Astrocyte (in vitro differentiated cells and primary cell): ENCODE measurements around the gene SLFN12. TPM values are rescaled to one million over a fixed set of nuclear protein-coding genes. Genes with fewer than 3 reads are reported as not detected.

Experiments used
- DNase-seq: peaks from one replicate; pipeline ENCODE4 v3.0.0-alpha.2; 2010; ENCODE audit warnings: low read depth
- FAIRE-seq: peaks from 2 replicates; lab custom pipeline; 2011; peaks lifted over from hg19 to GRCh38; lab: Jason Lieb, UNC
- H2AFZ ChIP-seq: 2 replicates; pipeline ENCODE4 v1.6.0; 2012; ENCODE audit warnings: low read depth, low read length, inconsistent platforms
- H3K27ac ChIP-seq: 2 replicates; pipeline ENCODE4 v1.5.1; 2011; ENCODE audit warnings: low read depth, low read length, inconsistent platforms
- H3K27me3 ChIP-seq: 2 replicates; pipeline ENCODE4 v1.6.0; 2011; ENCODE audit warnings: low read length, inconsistent platforms; ENCODE audit not compliant: insufficient read depth
- H3K36me3 ChIP-seq: 2 replicates; pipeline ENCODE4 v1.5.1; 2011; ENCODE audit warnings: low read length, inconsistent platforms; ENCODE audit not compliant: insufficient read depth
- H3K4me1 ChIP-seq: 2 replicates; pipeline ENCODE4 v1.5.1; 2011; ENCODE audit warnings: low read length, inconsistent platforms; ENCODE audit not compliant: insufficient read depth
- H3K4me2 ChIP-seq: 2 replicates; pipeline ENCODE4 v1.6.0; 2012; ENCODE audit warnings: low read length, inconsistent platforms
- H3K4me3 ChIP-seq: 2 replicates; pipeline ENCODE4 v1.5.1; 2011; ENCODE audit warnings: low read depth, mild to moderate bottlenecking, low read length, inconsistent platforms; ENCODE audit not compliant: insufficient read depth
- H3K79me2 ChIP-seq: 2 replicates; pipeline ENCODE4 v1.6.0; 2012; ENCODE audit warnings: mild to moderate bottlenecking, low read length, inconsistent platforms; ENCODE audit not compliant: insufficient read depth
- H3K9ac ChIP-seq: 2 replicates; pipeline ENCODE4 v1.6.0; 2012; ENCODE audit warnings: mild to moderate bottlenecking, low read length, inconsistent platforms
- H3K9me3 ChIP-seq: 2 replicates; pipeline ENCODE4 v1.5.1; 2012; ENCODE audit warnings: low read depth, mild to moderate bottlenecking, low read length, inconsistent platforms; ENCODE audit not compliant: insufficient read depth
- H4K20me1 ChIP-seq: 2 replicates; pipeline ENCODE4 v1.6.0; 2012; ENCODE audit warnings: low read length, inconsistent platforms; ENCODE audit not compliant: insufficient read depth
- H3K27ac Mint-ChIP-seq: one replicate; pipeline ENCODE4 v1.8.0; 2021; ENCODE audit warnings: mild to moderate bottlenecking, mixed read lengths; ENCODE audit not compliant: unreplicated experiment
- H3K27me3 Mint-ChIP-seq: one replicate; pipeline ENCODE4 v1.8.0; 2021; ENCODE audit warnings: low read depth, mixed read lengths; ENCODE audit not compliant: unreplicated experiment
- H3K36me3 Mint-ChIP-seq: one replicate; pipeline ENCODE4 v1.8.0; 2021; ENCODE audit warnings: low read depth, mixed read lengths; ENCODE audit not compliant: unreplicated experiment
- H3K4me1 Mint-ChIP-seq: one replicate; pipeline ENCODE4 v1.8.0; 2021; ENCODE audit warnings: low read depth, mixed read lengths; ENCODE audit not compliant: unreplicated experiment
- H3K4me3 Mint-ChIP-seq: one replicate; pipeline ENCODE4 v1.8.0; 2021; ENCODE audit warnings: mild to moderate bottlenecking, moderate library complexity, mixed read lengths; ENCODE audit not compliant: unreplicated experiment
- H3K9me3 Mint-ChIP-seq: one replicate; pipeline ENCODE4 v1.8.0; 2021; ENCODE audit warnings: mild to moderate bottlenecking, mixed read lengths; ENCODE audit not compliant: unreplicated experiment
- CTCF ChIP-seq: IDR thresholded peaks from 2 replicates; pipeline ENCODE4 v1.5.1; 2011; ENCODE audit warnings: low read depth, mild to moderate bottlenecking, inconsistent platforms, low read length, moderate library complexity; ENCODE audit not compliant: insufficient read depth
- EZH2 ChIP-seq: IDR thresholded peaks from 2 replicates; pipeline ENCODE4 v1.6.1; 2012; ENCODE audit warnings: mild to moderate bottlenecking, low read length, inconsistent platforms; ENCODE audit not compliant: insufficient read depth
- total RNA-seq: library from RNA; stranded (reverse); gene quantifications from 2 replicates; pipeline ENCODE4 v1.2.1, GENCODE V29; 2021

The SLFN12 gene
- total RNA-seq, 1 donor from 2014 or later: 52.5 TPM

DNA sequence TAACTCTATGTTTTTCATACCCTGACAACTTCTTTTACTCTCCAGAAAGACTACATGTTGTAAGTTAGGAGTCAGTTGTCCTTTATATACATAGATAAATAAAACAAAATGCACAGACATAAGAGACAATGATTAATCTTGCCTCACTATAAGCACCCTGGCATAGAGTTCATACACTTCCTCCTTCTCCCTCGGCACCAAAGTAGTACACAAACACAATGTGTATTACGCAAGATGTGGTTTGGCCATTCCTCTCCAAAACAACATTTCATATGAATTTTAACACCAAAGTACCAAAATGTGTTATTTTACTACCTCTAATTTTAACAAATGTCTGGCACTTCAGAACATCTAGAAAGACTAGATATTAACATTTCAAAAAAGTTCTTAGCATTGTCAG, 41.6 kb downstream of the SLFN12 start:
- Histone ChIP-seq H3K4me2 (no peak overlapping the region), H4K20me1 (no peaks in the 10 kb centered on the region), H2AFZ (no peak overlapping the region), H3K36me3 (no peaks in the 10 kb centered on the region), H3K27me3 (no peaks in the 10 kb centered on the region), H3K9ac (no peak overlapping the region), H3K9me3 (no peaks in the 10 kb centered on the region), H3K79me2 (no peaks in the 10 kb centered on the region), H3K4me1 (no peaks in the 10 kb centered on the region), H3K27ac (no peak overlapping the region), H3K4me3 (no peak overlapping the region)
- H3K36me3 Mint-ChIP-seq: peaks cover 5% of the 10 kb centered on the region
- DNase-seq: no peak
- no peak for FAIRE-seq
- TF ChIP-seq EZH2 (no peak), CTCF (no peak)
- peaks cover 8% of the 10 kb centered on the region for H3K9me3 Mint-ChIP-seq
- H3K27me3 Mint-ChIP-seq: peaks cover 5% of the 10 kb centered on the region
- no peaks in the 10 kb centered on the region for H3K4me1 Mint-ChIP-seq
- H3K4me3 Mint-ChIP-seq: no peak overlapping the region
- no peak overlapping the region for H3K27ac Mint-ChIP-seq

GRCh38 chr17:35390156-35390555, 42.1 kb downstream of the SLFN12 start:
- H3K9me3 ChIP-seq: no peaks in the 10 kb centered on the region
- FAIRE-seq (no peak), DNase-seq (no peak)
- peaks cover 8% of the 10 kb centered on the region for H3K9me3 Mint-ChIP-seq
- H2AFZ ChIP-seq: no peak overlapping the region
- no peaks in the 10 kb centered on the region for H3K4me1 ChIP-seq
- H3K27ac Mint-ChIP-seq: no peak overlapping the region
- H3K27me3 ChIP-seq: no peaks in the 10 kb centered on the region
- H3K36me3 ChIP-seq: no peaks in the 10 kb centered on the region
- H3K79me2 ChIP-seq: no peaks in the 10 kb centered on the region
- H3K27me3 Mint-ChIP-seq: peaks cover 5% of the 10 kb centered on the region
- no peak overlapping the region for H3K9ac ChIP-seq
- H4K20me1 ChIP-seq: no peaks in the 10 kb centered on the region
- H3K4me1 Mint-ChIP-seq: no peaks in the 10 kb centered on the region
- TF ChIP-seq CTCF (no peak), EZH2 (no peak)
- no peak overlapping the region for H3K4me3 ChIP-seq
- peaks cover 4% of the 10 kb centered on the region for H3K36me3 Mint-ChIP-seq
- H3K4me3 Mint-ChIP-seq: no peak overlapping the region
- H3K27ac ChIP-seq: no peak overlapping the region
- H3K4me2 ChIP-seq: no peak overlapping the region

DNA sequence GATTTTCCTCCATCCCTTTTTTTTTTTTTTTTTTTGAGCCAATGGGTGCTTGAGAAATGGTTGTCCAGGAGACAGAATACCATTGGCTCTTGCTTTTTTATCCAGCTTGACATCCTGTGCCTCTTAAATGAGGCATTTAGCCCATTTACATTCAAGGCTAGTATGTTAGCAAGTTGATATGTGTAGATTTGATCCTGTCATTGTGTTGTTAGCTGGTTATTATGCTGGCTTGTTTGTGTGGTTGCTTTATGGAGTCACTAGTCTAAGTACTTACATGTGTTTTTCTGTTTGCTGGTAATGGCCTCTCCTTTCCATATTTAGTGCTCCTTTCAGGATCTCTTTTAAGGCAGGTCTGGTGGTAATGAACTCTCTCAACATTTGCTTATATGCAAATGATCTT, 44.8 kb downstream of the SLFN12 start:
- Histone ChIP-seq H3K36me3 (no peaks in the 10 kb centered on the region), H3K4me2 (no peak overlapping the region), H3K4me1 (no peaks in the 10 kb centered on the region), H3K9ac (no peak overlapping the region), H4K20me1 (no peaks in the 10 kb centered on the region), H3K9me3 (peaks cover 2% of the 10 kb centered on the region), H3K27me3 (no peaks in the 10 kb centered on the region), H3K79me2 (no peaks in the 10 kb centered on the region), H3K4me3 (no peak overlapping the region), H2AFZ (no peak overlapping the region), H3K27ac (no peak overlapping the region)
- Mint-ChIP-seq H3K4me3 (no peak overlapping the region), H3K27ac (no peak overlapping the region), H3K9me3 (peaks cover 5% of the 10 kb centered on the region), H3K27me3 (peaks cover 5% of the 10 kb centered on the region), H3K4me1 (no peaks in the 10 kb centered on the region), H3K36me3 (no peaks in the 10 kb centered on the region)
- TF ChIP-seq EZH2 (no peak), CTCF (no peak)
- no peak for FAIRE-seq
- DNase-seq: no peak
